HG03571 (cell line): Measurements from ENCODE around the gene TGFA.

Source experiments
- ATAC-seq: cut with Tn5 transposase; IDR thresholded peaks from one replicate; pipeline ENCODE4 v1.9.1; 2021; ENCODE audit not compliant: unreplicated experiment

Gene TGFA

GRCh38 chr2:70525032-70525431 lies 28.6 kb downstream of the TGFA start:
- no peak for ATAC-seq

GRCh38 chr2:70523996-70524965 lies 29.3 kb downstream of the TGFA start:
- no peak for ATAC-seq

GRCh38 chr2:70523672-70523995 lies 30.0 kb downstream of the TGFA start:
- no peak for ATAC-seq

GRCh38 chr2:70522627-70523026 lies 31.0 kb downstream of the TGFA start:
- no peak for ATAC-seq

- no peak for ATAC-seq
Measured at GRCh38 chr2:70520825-70521224, 32.8 kb downstream of the TGFA start.

GRCh38 chr2:70519453-70519852 lies 34.2 kb downstream of the TGFA start:
- ATAC-seq: no peak

GRCh38 chr2:70518557-70518956 lies 35.1 kb downstream of the TGFA start:
- no peak for ATAC-seq

- ATAC-seq: no peak
Measured at GRCh38 chr2:70517804-70518203, 35.8 kb downstream of the TGFA start.

- peak; percentile 76 for ATAC-seq
Measured at GRCh38 chr2:70516596-70516995, 37.0 kb downstream of the TGFA start.

- ATAC-seq: no peak
Measured at GRCh38 chr2:70515938-70516337, 37.7 kb downstream of the TGFA start.

GRCh38 chr2:70514612-70515055 lies 39.0 kb downstream of the TGFA start:
- ATAC-seq: no peak

- ATAC-seq: no peak
Measured at GRCh38 chr2:70513738-70514137, 39.9 kb downstream of the TGFA start.

- ATAC-seq: no peak
Measured at GRCh38 chr2:70511971-70512729, 41.5 kb downstream of the TGFA start.

- ATAC-seq: no peak
Measured at GRCh38 chr2:70510313-70510712, 43.3 kb downstream of the TGFA start.

GRCh38 chr2:70509565-70509964 lies 44.1 kb downstream of the TGFA start:
- ATAC-seq: no peak

- ATAC-seq: no peak
Measured at GRCh38 chr2:70508711-70509462, 44.7 kb downstream of the TGFA start.

- no peak for ATAC-seq
Measured at GRCh38 chr2:70505613-70506391, 47.8 kb downstream of the TGFA start.

GRCh38 chr2:70504750-70505149 lies 48.9 kb downstream of the TGFA start:
- no peak for ATAC-seq

- ATAC-seq: no peak
Measured at GRCh38 chr2:70503896-70504295, 49.7 kb downstream of the TGFA start.

GRCh38 chr2:70501728-70502127 lies 51.9 kb downstream of the TGFA start:
- ATAC-seq: no peak

- ATAC-seq: no peak
Measured at GRCh38 chr2:70501215-70501614, 52.4 kb downstream of the TGFA start.
